HL-60 (cell line): ENCODE data around the gene IGFBP4.

ENCODE experiments used
- DNase-seq, 2 experiments: peaks; one replicate each; pipeline ENCODE4 v3.0.0-alpha.2; 2010 to 2020; ENCODE audit warnings: low read depth in 1 of 2, low spot score in 1 of 2
- H3K27ac ChIP-seq: fragments of 250-450 bp; sonication (Bioruptor Pico); replicated peaks from 2 replicates; pipeline ENCODE4 v1.5.1; 2020; ENCODE audit warnings: mild to moderate bottlenecking, moderate library complexity
- H3K27me3 ChIP-seq: fragments of 250-450 bp; sonication (Bioruptor Pico); 2 replicates; pipeline ENCODE4 v1.5.1; 2021; ENCODE audit warnings: mild to moderate bottlenecking, moderate library complexity; ENCODE audit not compliant: insufficient read depth, poor library complexity, severe bottlenecking
- H3K4me3 ChIP-seq: replicated peaks from 2 replicates; pipeline ENCODE4 v1.5.1; 2011; ENCODE audit warnings: mild to moderate bottlenecking, control low read depth, low read length; ENCODE audit not compliant: insufficient read depth
- CTCF ChIP-seq: IDR thresholded peaks from one replicate; pipeline ENCODE4 v1.5.1; 2011; ENCODE audit warnings: low read length, control low read depth, inconsistent platforms; ENCODE audit not compliant: insufficient read depth
- GABPA ChIP-seq: IDR thresholded peaks from 2 replicates; pipeline ENCODE4 v1.6.1; 2012; ENCODE audit warnings: low read depth
- POLR2AphosphoS5 ChIP-seq: IDR thresholded peaks from 2 replicates; pipeline ENCODE4 v1.6.1; 2012; ENCODE audit warnings: low read depth
- REST ChIP-seq: IDR thresholded peaks from 2 replicates; pipeline ENCODE4 v1.6.1; 2012; ENCODE audit warnings: low read depth; ENCODE audit not compliant: insufficient replicate concordance
- SPI1 ChIP-seq: IDR thresholded peaks from 2 replicates; pipeline ENCODE4 v1.6.1; 2012; ENCODE audit warnings: low read depth, mild to moderate bottlenecking, borderline replicate concordance

The IGFBP4 gene

GRCh38 chr17:40500190-40500589, 56.9 kb downstream of the IGFBP4 start:
- no peak for DNase-seq
- H3K27ac ChIP-seq: no peak overlapping the region

GRCh38 chr17:40500709-40501108, 57.5 kb downstream of the IGFBP4 start:
- Histone ChIP-seq H3K27me3 (peaks cover 19% of the 10 kb centered on the region), H3K27ac (no peak overlapping the region), H3K4me3 (no peak overlapping the region)
- TF ChIP-seq GABPA (no peak), REST (no peak), POLR2AphosphoS5 (no peak), CTCF (no peak), SPI1 (no peak)
- no peak for DNase-seq

More at GRCh38 chr17:40500190-40500589, 56.9 kb downstream of the IGFBP4 start:
- Histone ChIP-seq H3K4me3 (no peak overlapping the region), H3K27me3 (peaks cover 19% of the 10 kb centered on the region)
- TF ChIP-seq GABPA (no peak), POLR2AphosphoS5 (no peak), SPI1 (no peak), REST (no peak)

- no peak within 1 kb of the TSS for H3K4me3 ChIP-seq
- no peak within 1 kb of the TSS for H3K27ac ChIP-seq
- TF ChIP-seq SPI1: no peak
- TF ChIP-seq GABPA: no peak
- TF ChIP-seq REST: no peak
- TF ChIP-seq CTCF: no peak
- no peak for TF ChIP-seq POLR2AphosphoS5
- DNase-seq: no peak
- peaks cover 19% of the 10 kb centered on the region for H3K27me3 ChIP-seq
Measured at GRCh38 chr17:40501499-40501911, 58.3 kb downstream of the IGFBP4 start, which contains the start of gene TNS4. Gene TNS4 (minus strand): TSS chr17:40501623. CDS start chr17:40496425, 5,198 bp downstream.
